ENCODE measurements around the gene TMEM200C. TPM values are rescaled to one million over a fixed set of nuclear protein-coding genes. Genes with fewer than 3 reads are reported as not detected.

TMEM200C gene
- total RNA-seq, 1 donor from 2014 or later: 0.85 TPM

DNA sequence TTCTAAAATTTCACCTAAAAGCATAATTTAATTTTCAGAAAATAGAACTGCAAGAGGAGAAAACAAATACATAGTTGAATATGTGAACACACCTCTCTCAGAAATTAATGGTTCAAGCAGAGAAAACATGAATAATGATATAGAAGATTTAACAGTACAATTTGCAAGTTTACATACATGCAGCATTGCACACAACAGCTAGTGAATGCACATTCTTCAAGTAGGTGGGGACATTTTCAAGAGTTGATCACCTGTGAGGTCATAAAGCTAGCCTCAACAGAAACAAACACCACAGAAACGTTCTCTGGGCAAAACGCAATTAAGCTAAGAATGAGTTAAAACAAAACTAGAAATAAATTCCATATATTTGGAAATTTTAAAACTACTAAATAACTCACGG is 38.1 kb downstream of the TMEM200C start:
- Mint-ChIP-seq H3K36me3 (ENCODE audit: low read depth, unreplicated experiment) (no peaks in the 10 kb centered on the region), H3K27me3 (ENCODE audit: unreplicated experiment) (no peaks in the 10 kb centered on the region), H3K4me1 (ENCODE audit: unreplicated experiment) (no peaks in the 10 kb centered on the region), H3K9me3 (ENCODE audit: unreplicated experiment) (no peaks in the 10 kb centered on the region), H3K4me3 (ENCODE audit: unreplicated experiment) (no peak overlapping the region), H3K27ac (ENCODE audit: unreplicated experiment) (no peak overlapping the region)
- no peak for TF ChIP-seq CTCF (IDR thresholded peaks at IDR 0.05; ENCODE audit: unreplicated experiment)
- no peak for DNase-seq (ENCODE audit: low spot score)

DNA sequence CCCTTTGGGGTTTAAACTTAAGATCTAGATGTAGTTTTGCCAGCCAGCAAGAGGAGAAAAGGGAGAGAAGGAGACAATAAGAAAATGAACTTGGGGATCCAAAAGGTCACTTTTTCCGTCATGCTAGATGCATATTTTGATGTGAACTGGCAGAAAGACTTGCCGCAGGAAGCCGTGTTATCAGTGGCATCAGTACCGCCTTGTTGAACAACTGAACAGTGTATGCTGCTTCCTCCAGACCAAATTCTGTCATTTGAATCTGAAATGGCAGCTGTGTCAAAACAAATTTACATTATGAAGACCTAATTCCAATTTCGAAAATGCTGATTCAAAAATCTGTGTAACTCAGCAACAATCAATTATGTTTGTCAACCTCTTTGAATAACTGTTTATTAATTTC is 42.1 kb downstream of the TMEM200C start:
- Mint-ChIP-seq H3K9me3 (ENCODE audit: unreplicated experiment) (no peaks in the 10 kb centered on the region), H3K4me1 (ENCODE audit: unreplicated experiment) (no peaks in the 10 kb centered on the region), H3K4me3 (ENCODE audit: unreplicated experiment) (no peak overlapping the region), H3K36me3 (ENCODE audit: low read depth, unreplicated experiment) (no peaks in the 10 kb centered on the region), H3K27me3 (ENCODE audit: unreplicated experiment) (no peaks in the 10 kb centered on the region), H3K27ac (ENCODE audit: unreplicated experiment) (no peak overlapping the region)
- TF ChIP-seq CTCF (IDR thresholded peaks at IDR 0.05; ENCODE audit: unreplicated experiment): no peak
- DNase-seq (ENCODE audit: low spot score): no peak

DNA sequence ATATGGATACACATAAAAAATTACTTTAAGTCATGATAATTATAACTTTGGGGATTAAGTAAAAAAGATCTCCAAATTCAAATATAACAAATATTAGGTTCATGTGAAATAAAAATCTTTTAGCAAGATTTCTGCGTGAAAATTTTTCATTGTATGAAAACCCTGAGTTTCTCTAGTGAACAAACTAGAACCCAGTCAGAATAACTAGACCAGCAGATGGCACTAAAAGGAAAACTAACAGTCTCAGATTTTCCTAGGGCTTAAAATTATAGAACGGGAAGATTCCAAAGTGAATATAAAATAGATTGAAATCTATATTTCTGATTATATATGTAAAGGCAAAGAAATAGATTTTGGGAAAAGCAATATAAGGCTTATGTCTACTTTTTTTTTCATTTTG is 43.3 kb downstream of the TMEM200C start:
- Mint-ChIP-seq H3K9me3 (ENCODE audit: unreplicated experiment) (no peaks in the 10 kb centered on the region), H3K4me1 (ENCODE audit: unreplicated experiment) (no peaks in the 10 kb centered on the region), H3K36me3 (ENCODE audit: low read depth, unreplicated experiment) (no peaks in the 10 kb centered on the region), H3K27ac (ENCODE audit: unreplicated experiment) (no peak overlapping the region), H3K27me3 (ENCODE audit: unreplicated experiment) (no peaks in the 10 kb centered on the region), H3K4me3 (ENCODE audit: unreplicated experiment) (no peak overlapping the region)
- no peak for TF ChIP-seq CTCF (IDR thresholded peaks at IDR 0.05; ENCODE audit: unreplicated experiment)
- no peak for DNase-seq (ENCODE audit: low spot score)

- no peaks in the 10 kb centered on the region for H3K36me3 Mint-ChIP-seq (ENCODE audit: low read depth, unreplicated experiment)
- no peak overlapping the region for H3K27ac Mint-ChIP-seq (ENCODE audit: unreplicated experiment)
- H3K4me3 Mint-ChIP-seq (ENCODE audit: unreplicated experiment): no peak overlapping the region
- H3K4me1 Mint-ChIP-seq (ENCODE audit: unreplicated experiment): no peaks in the 10 kb centered on the region
- H3K27me3 Mint-ChIP-seq (ENCODE audit: unreplicated experiment): peaks cover 2% of the 10 kb centered on the region
- no peak for TF ChIP-seq CTCF (IDR thresholded peaks at IDR 0.05; ENCODE audit: unreplicated experiment)
- no peaks in the 10 kb centered on the region for H3K9me3 Mint-ChIP-seq (ENCODE audit: unreplicated experiment)
- DNase-seq (ENCODE audit: low spot score): no peak
Observed at GRCh38 chr18:5842653-5843052, 52.7 kb downstream of the TMEM200C start.

- Mint-ChIP-seq H3K9me3 (ENCODE audit: unreplicated experiment) (no peaks in the 10 kb centered on the region), H3K4me3 (ENCODE audit: unreplicated experiment) (no peak overlapping the region), H3K27me3 (ENCODE audit: unreplicated experiment) (peaks cover 2% of the 10 kb centered on the region), H3K4me1 (ENCODE audit: unreplicated experiment) (no peaks in the 10 kb centered on the region), H3K27ac (ENCODE audit: unreplicated experiment) (no peak overlapping the region), H3K36me3 (ENCODE audit: low read depth, unreplicated experiment) (no peaks in the 10 kb centered on the region)
- TF ChIP-seq CTCF (IDR thresholded peaks at IDR 0.05; ENCODE audit: unreplicated experiment): no peak
- no peak for DNase-seq (ENCODE audit: low spot score)
Observed at GRCh38 chr18:5841518-5841917, 53.8 kb downstream of the TMEM200C start.

Measured in endothelial cell (in vitro differentiated cells).